Cardiac septum (tissue), 1 donor: ENCODE measurements around the gene PSAPL1. TPM values are rescaled to one million over a fixed set of nuclear protein-coding genes. Genes with fewer than 3 reads are reported as not detected.
"Not testable (repeated sequence)": the region's sequence is repeated elsewhere in the genome, so short reads cannot be mapped to it uniquely, and the experiment has no call there.

Experiments used
- DNase-seq: peaks from one replicate; pipeline ENCODE4 v3.0.0-alpha.2; 2020; ENCODE audit warnings: low spot score
- intact Hi-C: fragments of 100-400 bp; cut with DNase I; formaldehyde crosslinking; loops from one replicate; pipeline ENCODE4 v1.14.0; 2022
- total RNA-seq: library from RNA; stranded (reverse); fragmentation: NEBNext Ultra II Directional; extraction: Animal tissue kit (Norgen Biotek cat#: 25700); gene quantifications from one replicate; pipeline ENCODE4 v1.2.1, GENCODE V29; 2021
- donor health status: DM: no; HTN: no; CAD: no.

Gene PSAPL1
- total RNA-seq, 1 donor from 2014 or later, result not detected

DNA sequence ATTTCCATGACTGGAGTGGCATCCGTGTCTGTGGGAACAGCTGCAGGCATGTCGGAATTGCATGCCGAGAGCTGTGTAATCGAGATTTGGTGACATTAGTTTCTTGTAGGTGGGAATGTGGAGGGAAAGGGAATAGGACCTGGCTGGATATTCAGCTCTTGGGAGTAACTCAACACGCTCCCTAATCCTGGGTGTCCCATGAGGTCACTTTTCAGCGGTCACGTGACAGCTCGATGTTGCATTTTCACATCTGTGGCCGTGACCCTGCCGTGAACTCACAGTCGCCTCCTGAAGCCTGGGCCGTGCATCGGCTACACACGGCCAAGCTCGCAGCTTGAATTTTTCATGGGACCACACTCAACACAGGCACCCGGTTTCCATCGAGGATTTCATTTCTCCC is 25.8 kb upstream of the PSAPL1 start:
- no peak for DNase-seq
- intact Hi-C loops, result loop anchor here (5.0 kb wide), 1 partner anchor 153 kb away; no protein-coding TSS in a partner anchor

DNA sequence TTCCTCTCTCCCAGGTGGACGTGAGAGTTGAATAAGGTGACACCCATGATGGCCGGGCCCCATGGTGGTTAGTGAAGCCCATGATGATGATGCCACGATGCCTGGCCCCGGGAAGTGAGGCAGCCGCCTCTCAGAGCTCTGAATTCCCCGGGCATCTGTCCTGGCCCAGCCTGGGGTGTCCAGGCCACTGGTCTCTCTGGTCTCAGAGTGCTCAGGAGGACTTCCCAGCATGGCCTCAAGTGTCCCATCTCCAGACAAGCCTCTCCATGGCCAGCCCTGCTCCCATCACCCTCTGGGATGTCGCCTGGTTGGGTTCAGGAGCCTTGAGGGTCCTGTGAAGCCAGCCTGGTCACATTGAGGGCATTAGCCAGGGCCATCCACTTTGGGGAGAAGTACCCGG is 24.7 kb upstream of the PSAPL1 start:
- DNase-seq, result no peak

GRCh38 chr4:7458477-7458876 is 23.7 kb upstream of the PSAPL1 start:
- no peak for DNase-seq
- intact Hi-C loops, result no loop called here

More for the DNA sequence above, 24.7 kb upstream of the PSAPL1 start:
- intact Hi-C loops, result no loop called here

DNA sequence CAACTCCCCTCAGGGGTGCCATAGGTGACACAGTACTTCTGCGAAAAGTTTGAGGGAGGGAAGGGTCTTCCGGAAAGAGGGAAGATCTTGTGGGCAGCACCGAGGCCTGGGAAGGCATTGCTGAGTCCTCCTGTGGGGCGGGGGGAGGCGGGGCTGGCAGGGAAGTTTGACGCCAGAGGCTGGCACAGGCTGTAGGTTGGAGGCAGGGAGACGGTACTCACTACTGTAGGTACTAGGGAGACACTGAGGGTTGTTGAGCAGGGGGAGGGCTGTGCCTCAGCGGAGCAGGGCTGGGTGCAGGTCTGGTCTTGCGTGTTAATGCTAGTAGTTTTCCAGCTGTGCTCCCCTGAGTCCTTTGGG is 23.3 kb upstream of the PSAPL1 start:
- no peak for DNase-seq
- intact Hi-C loops, result no loop called here

DNA sequence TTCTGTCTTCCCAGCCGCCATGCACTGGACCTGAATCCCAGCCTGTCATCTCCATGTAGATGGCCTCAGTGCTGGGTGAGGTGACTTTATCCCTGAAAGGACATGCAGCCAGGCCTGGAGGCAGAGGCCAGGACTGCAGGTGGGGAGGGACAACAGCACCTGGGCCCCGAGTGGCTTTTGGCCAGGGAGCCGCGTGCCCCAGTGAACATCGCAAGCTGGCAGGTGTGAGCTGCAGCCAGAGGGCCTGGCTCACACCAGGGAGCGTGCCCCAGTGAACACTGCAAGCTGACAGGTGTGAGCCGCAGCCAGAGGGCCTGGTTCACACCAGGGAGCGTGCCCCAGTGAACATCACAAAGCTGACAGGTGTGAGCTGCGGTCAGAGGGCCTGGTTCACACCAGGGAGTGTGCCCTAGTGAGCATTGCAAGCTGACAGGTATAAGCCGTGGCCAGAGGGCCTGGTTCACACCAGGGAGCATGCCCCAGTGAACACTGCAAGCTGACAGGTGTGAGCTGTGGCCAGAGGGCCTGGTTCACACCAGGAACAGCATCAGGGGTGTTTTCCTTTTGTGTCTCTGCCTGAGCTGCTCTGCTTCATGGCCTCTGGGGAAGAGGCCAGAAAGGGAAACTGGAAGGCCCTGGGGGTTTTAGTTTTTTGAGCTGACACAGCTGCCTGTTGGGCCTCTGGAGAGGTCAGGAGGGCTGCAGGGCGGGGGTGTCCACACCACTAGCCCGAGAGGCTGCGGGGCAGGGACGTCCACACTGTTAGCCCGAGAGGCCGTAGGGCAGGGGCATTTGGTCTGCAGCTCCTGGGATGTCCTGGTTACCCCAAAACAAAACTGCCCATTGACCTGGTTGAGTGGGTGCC is 22.7 kb upstream of the PSAPL1 start:
- no peak for DNase-seq
- intact Hi-C loops, result no loop called here

GRCh38 chr4:7452802-7453201 is 18.1 kb upstream of the PSAPL1 start:
- DNase-seq, intact Hi-C loops: not testable (repeated sequence)

DNA sequence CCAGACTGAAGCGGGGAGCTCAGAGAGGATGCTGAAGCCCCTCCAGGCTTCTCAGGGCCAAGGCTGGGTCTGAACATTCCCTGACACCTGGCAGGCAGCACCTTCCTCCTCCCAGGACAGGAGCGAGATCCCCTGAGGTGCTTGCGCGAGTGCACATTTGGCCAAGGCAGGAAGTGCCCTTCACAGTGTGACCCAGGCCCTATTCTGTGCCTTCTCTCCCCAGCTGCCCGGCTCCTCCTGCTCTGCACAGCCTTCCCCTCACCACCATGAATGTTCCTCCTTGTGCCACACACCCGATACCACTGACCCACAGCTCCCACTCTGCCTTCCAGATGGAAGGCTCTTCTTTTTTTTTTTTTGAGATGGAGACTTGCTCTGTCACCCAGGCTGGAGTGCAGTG is 17.1 kb upstream of the PSAPL1 start:
- DNase-seq, result no peak
- intact Hi-C loops, result no loop called here

GRCh38 chr4:7451434-7451789 is 16.7 kb upstream of the PSAPL1 start:
- no peak for DNase-seq
- intact Hi-C loops, result no loop called here

- intact Hi-C loops, result no loop called here
- DNase-seq, result no peak
These were observed 16.2 kb upstream of the PSAPL1 start for GRCh38 chr4:7450775-7451433.

- intact Hi-C loops, result no loop called here
- no peak for DNase-seq
These were observed 13.3 kb upstream of the PSAPL1 start for GRCh38 chr4:7448036-7448435.

- DNase-seq, result no peak
- intact Hi-C loops, result no loop called here
These were observed 12.5 kb upstream of the PSAPL1 start for GRCh38 chr4:7447236-7447635.

GRCh38 chr4:7444731-7445130 is 10.0 kb upstream of the PSAPL1 start:
- DNase-seq, result no peak
- intact Hi-C loops, result no loop called here

DNA sequence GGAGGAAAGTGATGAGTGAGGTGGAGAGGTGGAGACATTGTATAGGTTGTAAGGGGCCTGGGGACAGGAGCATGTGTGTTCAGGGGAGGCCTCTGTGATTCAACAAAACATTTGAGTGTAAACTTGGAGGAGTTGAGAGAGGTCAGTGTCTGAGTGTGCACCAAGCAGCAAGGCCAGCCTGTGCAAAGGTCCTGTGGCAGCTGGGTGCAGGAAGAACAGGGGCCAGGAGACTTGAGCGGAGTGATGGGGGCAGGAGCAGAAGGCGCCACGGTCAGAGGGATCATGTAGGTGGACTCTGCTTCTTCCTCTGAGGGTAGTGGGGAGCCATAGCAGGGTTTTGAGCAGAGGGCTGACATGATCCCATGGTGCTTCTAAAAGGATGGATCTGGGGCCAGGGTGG is 9.6 kb upstream of the PSAPL1 start:
- intact Hi-C loops, result no loop called here

GRCh38 chr4:7442574-7443162 is 7.9 kb upstream of the PSAPL1 start:
- DNase-seq, result no peak

More for the DNA sequence above, 9.6 kb upstream of the PSAPL1 start:
- no peak for DNase-seq

DNA sequence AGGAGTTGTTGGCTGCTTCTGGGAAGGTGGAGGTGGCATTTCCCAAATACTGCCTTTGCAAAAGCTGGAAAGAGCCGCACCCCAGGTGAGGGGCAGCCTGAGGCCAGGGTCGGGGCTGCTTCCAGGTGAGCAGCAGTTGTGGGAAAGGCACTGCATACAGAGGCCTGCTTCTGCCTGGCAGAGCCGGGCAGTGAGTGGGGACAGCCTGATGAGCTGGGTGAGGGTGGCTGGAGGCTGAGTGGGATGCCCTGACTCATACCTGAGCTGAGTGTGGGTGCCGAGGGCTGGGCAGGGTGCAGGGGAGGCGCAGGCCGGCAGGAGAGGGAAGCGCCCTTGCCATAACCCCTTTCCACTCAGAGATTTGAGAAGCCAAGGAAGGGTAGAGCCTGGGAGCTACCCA is 6.5 kb upstream of the PSAPL1 start:
- intact Hi-C loops, result no loop called here
- no peak for DNase-seq

More at GRCh38 chr4:7442574-7443162, 7.9 kb upstream of the PSAPL1 start:
- intact Hi-C loops, result no loop called here

- DNase-seq, result no peak
- intact Hi-C loops, result no loop called here
These were observed 5.0 kb upstream of the PSAPL1 start for GRCh38 chr4:7439699-7440098.

DNA sequence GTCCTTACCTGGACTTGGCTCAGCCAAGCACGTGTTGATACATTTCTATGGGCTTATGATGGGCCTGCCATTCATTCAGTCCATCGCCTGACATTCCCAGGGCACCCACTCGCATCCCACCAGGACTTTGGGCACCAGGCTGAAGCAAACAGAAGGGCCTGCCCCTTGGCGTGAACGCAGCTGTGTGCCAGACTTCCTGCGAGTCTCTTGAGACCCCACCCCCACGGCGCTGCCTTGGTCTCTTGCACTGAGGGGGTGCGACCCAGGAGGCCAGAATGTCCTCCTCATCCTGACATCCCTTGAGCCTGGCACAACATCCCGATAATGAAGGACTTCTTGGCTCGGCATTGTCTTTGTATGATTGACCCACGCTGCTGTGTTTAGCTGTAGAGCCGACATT is 1.5 kb upstream of the PSAPL1 start:
- intact Hi-C loops, result no loop called here
- DNase-seq, result no peak

- intact Hi-C loops, result no loop called here
- no peak for DNase-seq
These were observed 836 bp upstream of the PSAPL1 start for GRCh38 chr4:7435471-7436061.

DNA sequence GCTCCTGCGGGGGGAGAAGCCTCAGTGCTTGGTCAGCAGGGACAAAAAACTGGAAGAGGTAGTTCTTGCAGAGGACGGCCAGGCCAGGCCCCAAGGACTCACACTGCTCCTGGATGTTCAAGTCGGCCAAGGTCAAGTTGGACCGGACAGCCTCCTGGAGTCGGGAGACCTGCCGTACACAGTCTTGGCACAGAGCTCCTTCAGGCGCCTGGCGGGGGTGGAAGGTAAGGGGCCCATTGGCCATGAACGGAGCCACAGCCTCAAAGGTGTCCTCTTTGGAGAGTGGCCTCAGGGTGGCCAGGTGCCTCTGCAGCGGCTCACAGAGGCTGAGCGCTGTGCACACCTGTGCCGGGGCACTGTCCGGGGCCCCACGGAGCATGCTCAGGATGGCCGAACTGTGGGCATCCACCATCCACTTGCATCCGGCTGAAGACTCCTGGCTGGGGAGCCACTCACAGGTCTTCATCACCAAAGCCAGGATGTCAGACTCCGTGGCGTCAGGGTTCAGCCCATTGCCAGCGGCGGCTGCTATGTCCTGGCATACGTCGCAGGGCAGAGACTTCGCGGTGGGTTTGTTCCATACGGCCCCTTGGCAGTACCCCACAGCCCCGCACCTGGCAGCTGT is 477 bp downstream of the PSAPL1 start:
- intact Hi-C loops, result no loop called here
- DNase-seq, result no peak
